Neuronal stem cell (in vitro differentiated cells): ENCODE data around the gene GSKIP.

Source experiments
- DNase-seq: peaks from one replicate; pipeline ENCODE4 v3.0.0-alpha.2; 2013; ENCODE audit warnings: low spot score
- H2AFZ ChIP-seq: one replicate; pipeline ENCODE4 v1.6.1; 2013; ENCODE audit warnings: mild to moderate bottlenecking, low read length, inconsistent platforms
- H2AK5ac ChIP-seq: 2 replicates; pipeline ENCODE4 v1.6.1; 2013; ENCODE audit warnings: low read depth, mild to moderate bottlenecking, inconsistent platforms, low read length, moderate library complexity, mixed read lengths
- H2BK120ac ChIP-seq: 2 replicates; pipeline ENCODE4 v1.6.1; 2013; ENCODE audit warnings: low read depth, mild to moderate bottlenecking, inconsistent platforms, low read length, moderate library complexity, mixed read lengths
- H2BK12ac ChIP-seq: one replicate; pipeline ENCODE4 v1.6.1; 2013; ENCODE audit warnings: low read length, inconsistent platforms
- H2BK15ac ChIP-seq: 2 replicates; pipeline ENCODE4 v1.6.1; 2013; ENCODE audit warnings: mild to moderate bottlenecking, low read length, inconsistent platforms, mixed read lengths
- H2BK5ac ChIP-seq: one replicate; pipeline ENCODE4 v1.6.1; 2013; ENCODE audit warnings: inconsistent platforms, mild to moderate bottlenecking, low read length, moderate library complexity
- H3K14ac ChIP-seq: one replicate; pipeline ENCODE4 v1.6.1; 2013; ENCODE audit warnings: low read length, inconsistent platforms
- H3K18ac ChIP-seq: 2 replicates; pipeline ENCODE4 v1.6.1; 2013; ENCODE audit warnings: low read length, inconsistent platforms
- H3K23ac ChIP-seq: 2 replicates; pipeline ENCODE4 v1.6.1; 2013; ENCODE audit warnings: low read depth, mild to moderate bottlenecking, mixed read lengths, low read length, inconsistent platforms; ENCODE audit not compliant: poor library complexity
- H3K27ac ChIP-seq: replicated peaks from 3 replicates; pipeline ENCODE4 v1.5.1; 2013; ENCODE audit warnings: low read length, inconsistent platforms
- H3K27me3 ChIP-seq, 3 experiments: 2 replicates each; pipeline ENCODE4 v1.6.1; 2013; ENCODE audit warnings: low read length in 3 of 3, mild to moderate bottlenecking in 2 of 3, inconsistent platforms in 1 of 3, low read depth in 1 of 3, mixed read lengths in 1 of 3, moderate library complexity in 1 of 3; ENCODE audit not compliant: control insufficient read depth in 3 of 3, insufficient read depth in 3 of 3
- H3K36me3 ChIP-seq, 2 donors: replicated peaks in 1 of 2; 2 replicates each; pipeline ENCODE4 v1.6.1; 2013; ENCODE audit warnings: low read length in 2 of 2; ENCODE audit not compliant: control insufficient read depth in 2 of 2, insufficient read depth in 2 of 2
- H3K4ac ChIP-seq: 2 replicates; pipeline ENCODE4 v1.6.1; 2013; ENCODE audit warnings: inconsistent platforms, mild to moderate bottlenecking, low read length, moderate library complexity
- H3K4me1 ChIP-seq, 2 donors: 1 replicate in 1 of 2; 2 replicates in 1 of 2; pipeline ENCODE4 v1.6.1; 2013; ENCODE audit warnings: low read length in 2 of 2, low read depth in 1 of 2; ENCODE audit not compliant: control insufficient read depth in 2 of 2, insufficient read depth in 1 of 2
- H3K4me2 ChIP-seq: one replicate; pipeline ENCODE4 v1.6.1; 2013; ENCODE audit warnings: mild to moderate bottlenecking, low read length, inconsistent platforms; ENCODE audit not compliant: insufficient read depth, poor library complexity, severe bottlenecking
- H3K4me3 ChIP-seq, 2 donors: 2 replicates each; pipeline ENCODE4 v1.5.1; 2013; ENCODE audit warnings: low read length in 2 of 2, mild to moderate bottlenecking in 2 of 2, inconsistent platforms in 1 of 2, moderate library complexity in 1 of 2
- H3K79me1 ChIP-seq: one replicate; pipeline ENCODE4 v1.6.1; 2013; ENCODE audit warnings: low read depth, mild to moderate bottlenecking, inconsistent platforms, low read length, moderate library complexity
- H3K9ac ChIP-seq: one replicate; pipeline ENCODE4 v1.6.1; 2013; ENCODE audit warnings: mild to moderate bottlenecking, low read depth, low read length, inconsistent platforms; ENCODE audit not compliant: poor library complexity
- H3K9me3 ChIP-seq, 2 donors: replicated peaks in 1 of 2; 2 replicates each; pipeline versions ENCODE3 to v1.6.1; 2013; ENCODE audit warnings: low read length in 2 of 2, mild to moderate bottlenecking in 2 of 2, inconsistent platforms in 1 of 2, low read depth in 1 of 2, mixed read lengths in 1 of 2, moderate library complexity in 1 of 2; ENCODE audit not compliant: control insufficient read depth in 2 of 2, insufficient read depth in 1 of 2
- H4K8ac ChIP-seq: one replicate; pipeline ENCODE4 v1.6.1; 2013; ENCODE audit warnings: low read depth, mild to moderate bottlenecking, inconsistent platforms, low read length, moderate library complexity
- H4K91ac ChIP-seq: one replicate; pipeline ENCODE4 v1.6.1; 2013; ENCODE audit warnings: low read length, low read depth, mild to moderate bottlenecking, inconsistent platforms; ENCODE audit not compliant: poor library complexity
- WGBS, 2 donors: extraction: QIAGEN DNeasy Blood & Tissue Kit; methylation state at CpG; one replicate each; pipeline ENCODE4 v1.1.7; 2013; ENCODE audit warnings: missing lambda C conversion rate in 2 of 2, mixed read lengths in 1 of 2; ENCODE audit not compliant: insufficient read length in 2 of 2, insufficient replicate concordance in 1 of 2; ENCODE audit errors: extremely low coverage in 2 of 2; 5-methylcytosine and 5-hydroxymethylcytosine counted together

Gene GSKIP

DNA sequence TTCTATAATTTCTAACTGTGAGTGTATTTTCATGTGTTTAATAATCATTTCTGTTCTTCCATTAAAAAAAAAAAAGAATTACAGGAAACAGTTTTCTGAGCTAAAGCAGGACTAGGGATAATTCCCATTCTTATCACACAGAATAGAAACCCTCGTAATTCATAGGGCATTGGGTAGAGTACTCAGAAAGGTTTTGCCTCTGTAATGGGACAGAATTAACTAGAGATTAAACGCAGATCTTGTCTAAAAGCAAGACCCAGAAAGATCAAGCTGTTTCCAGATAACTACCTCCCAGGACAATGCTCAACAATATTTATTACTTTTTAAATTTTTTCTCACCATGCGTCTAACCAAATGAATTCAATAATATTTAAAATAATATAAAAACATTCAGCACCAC lies 10.2 kb downstream of the GSKIP start:
- DNase-seq: no peak
- Histone ChIP-seq H3K27me3 (no peaks in the 10 kb centered on the region), H4K8ac (no peak overlapping the region), H2AFZ (no peak overlapping the region), H3K4me2 (no peak overlapping the region), H3K4me3 (no peak overlapping the region), H3K27ac (no peak overlapping the region), H3K18ac (no peak overlapping the region), H2AK5ac (no peak overlapping the region), H3K9ac (no peak overlapping the region), H3K9me3 (peaks cover 0 to 6% of the 10 kb centered on the region in 2 donors), H3K4ac (no peak overlapping the region), H2BK120ac (no peak overlapping the region), H2BK15ac (no peak overlapping the region), H2BK5ac (no peak overlapping the region), H4K91ac (no peak overlapping the region), H3K4me1 (no peaks in the 10 kb centered on the region), H3K36me3 (peaks cover 0 to 17% of the 10 kb centered on the region in 2 donors), H3K23ac (no peak overlapping the region), H3K14ac (no peak overlapping the region), H2BK12ac (no peak overlapping the region), H3K79me1 (peaks cover 6% of the 10 kb centered on the region)
- 100% methylated on average over 1 of the region's 3 CpGs; no CpG with 5 or more reads in 1 of the 2 donors for WGBS, 2 donors

DNA sequence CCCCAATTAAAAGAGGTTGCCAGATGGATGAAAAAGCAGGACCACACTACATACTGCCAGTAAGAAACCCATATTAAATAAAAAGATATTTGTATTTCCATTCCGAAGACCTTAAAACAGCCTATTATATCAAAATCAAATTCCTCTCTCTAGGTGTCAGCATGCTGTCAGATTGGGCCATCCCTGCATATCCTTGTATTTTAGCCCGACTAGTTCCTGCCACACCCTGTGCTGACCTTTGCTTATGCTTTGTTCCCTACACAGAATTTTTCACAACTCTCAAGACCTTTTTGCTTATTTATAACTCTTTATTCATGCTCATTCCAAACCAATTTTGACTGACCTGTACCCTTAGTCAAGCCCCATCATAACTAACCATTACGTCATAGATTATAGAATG lies 12.8 kb downstream of the GSKIP start:
- WGBS, 2 donors: no CpG with 5 or more reads among the region's 3 CpGs
- no peak for DNase-seq
- no peak overlapping the region for H4K8ac ChIP-seq

GRCh38 chr14:96380735-96381134 lies 17.4 kb downstream of the GSKIP start:
- no peak overlapping the region for H3K4me2 ChIP-seq
- H3K9me3 ChIP-seq: no peaks in the 10 kb centered on the region
- no peaks in the 10 kb centered on the region for H3K4me1 ChIP-seq
- no peak overlapping the region for H4K8ac ChIP-seq
- no peaks in the 10 kb centered on the region for H3K27me3 ChIP-seq
- H2BK12ac ChIP-seq: no peak overlapping the region
- no peak for DNase-seq
- no peak overlapping the region for H3K4me3 ChIP-seq
- H3K23ac ChIP-seq: no peak overlapping the region
- no peak overlapping the region for H3K27ac ChIP-seq
- H3K79me1 ChIP-seq: no peaks in the 10 kb centered on the region
- no peak overlapping the region for H3K18ac ChIP-seq
- no peak overlapping the region for H2BK120ac ChIP-seq
- no peak overlapping the region for H3K9ac ChIP-seq
- H2BK5ac ChIP-seq: no peak overlapping the region
- no peak overlapping the region for H2AK5ac ChIP-seq
- no CpG with 5 or more reads among the region's 3 CpGs for WGBS, 2 donors
- no peak overlapping the region for H2BK15ac ChIP-seq
- no peak overlapping the region for H2AFZ ChIP-seq
- H3K4ac ChIP-seq: no peak overlapping the region
- no peak overlapping the region for H4K91ac ChIP-seq
- H3K36me3 ChIP-seq: peaks cover 8 to 50% of the 10 kb centered on the region in 2 donors
- H3K14ac ChIP-seq: no peak overlapping the region

More for the DNA sequence above, 12.8 kb downstream of the GSKIP start:
- Histone ChIP-seq H3K27me3 (no peaks in the 10 kb centered on the region), H2BK120ac (no peak overlapping the region), H3K79me1 (no peaks in the 10 kb centered on the region), H3K4me3 (no peak overlapping the region), H3K4ac (no peak overlapping the region), H2BK12ac (no peak overlapping the region), H3K18ac (no peak overlapping the region), H4K91ac (no peak overlapping the region), H3K23ac (no peak overlapping the region), H3K14ac (no peak overlapping the region), H3K27ac (no peak overlapping the region), H3K9me3 (no peaks in the 10 kb centered on the region), H3K4me2 (no peak overlapping the region), H2AFZ (no peak overlapping the region), H2AK5ac (no peak overlapping the region), H2BK15ac (no peak overlapping the region), H3K36me3 (peaks cover 0 to 6% of the 10 kb centered on the region in 2 donors), H3K4me1 (no peaks in the 10 kb centered on the region), H3K9ac (no peak overlapping the region), H2BK5ac (no peak overlapping the region)

DNA sequence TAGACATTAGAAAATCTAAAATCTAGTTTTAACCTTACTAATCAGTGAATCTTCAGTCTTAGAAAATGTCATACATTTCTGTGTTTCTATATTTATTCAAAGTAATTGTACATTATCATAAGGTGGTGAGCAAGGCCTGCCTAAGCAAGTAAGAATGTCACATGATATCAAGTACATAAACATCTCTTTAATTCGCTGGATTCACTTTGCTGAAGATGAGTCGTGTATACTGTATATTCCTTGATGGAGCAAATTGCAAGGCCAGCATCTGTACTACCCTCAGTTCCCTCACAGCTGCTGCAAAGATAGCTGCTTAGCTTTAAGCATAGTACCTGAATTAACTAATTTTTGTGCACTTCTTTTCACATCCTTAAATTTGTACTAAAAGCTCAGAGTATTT lies 20.1 kb downstream of the GSKIP start:
- no peak overlapping the region for H3K9ac ChIP-seq
- H3K4me2 ChIP-seq: no peak overlapping the region
- no peaks in the 10 kb centered on the region for H3K4me1 ChIP-seq
- peaks cover 2% of the 10 kb centered on the region for H3K79me1 ChIP-seq
- no peak overlapping the region for H4K8ac ChIP-seq
- H3K18ac ChIP-seq: no peak overlapping the region
- no peak overlapping the region for H2AK5ac ChIP-seq
- H2BK15ac ChIP-seq: no peak overlapping the region
- H2BK120ac ChIP-seq: no peak overlapping the region
- no peaks in the 10 kb centered on the region for H3K27me3 ChIP-seq
- H3K9me3 ChIP-seq: no peaks in the 10 kb centered on the region
- no peak for DNase-seq
- H3K36me3 ChIP-seq: peaks cover 10 to 64% of the 10 kb centered on the region in 2 donors
- H2BK5ac ChIP-seq: no peak overlapping the region
- H2BK12ac ChIP-seq: no peak overlapping the region
- no CpG with 5 or more reads among the region's 2 CpGs for WGBS, 2 donors
- H3K4me3 ChIP-seq: no peak overlapping the region
- H4K91ac ChIP-seq: no peak overlapping the region
- H3K4ac ChIP-seq: no peak overlapping the region
- H3K14ac ChIP-seq: no peak overlapping the region
- H2AFZ ChIP-seq: no peak overlapping the region
- H3K27ac ChIP-seq: no peak overlapping the region
- H3K23ac ChIP-seq: no peak overlapping the region
